H9 (cell line): ENCODE results near the gene PDE7B. TPM values are rescaled to one million over a fixed set of nuclear protein-coding genes. Genes with fewer than 3 reads are reported as not detected.

Experiments used
- DNase-seq: peaks from one replicate; pipeline ENCODE4 v3.0.0-alpha.2; 2017
- H2AFZ ChIP-seq: one replicate; pipeline ENCODE4 v1.6.1; 2013; ENCODE audit warnings: mild to moderate bottlenecking, low read length, control low read depth, moderate library complexity
- H2AK5ac ChIP-seq: 2 replicates; pipeline ENCODE4 v1.6.1; 2013; ENCODE audit warnings: low read length, control low read depth, mixed read lengths; ENCODE audit not compliant: insufficient read length
- H2BK120ac ChIP-seq: one replicate; pipeline ENCODE4 v1.6.1; 2013; ENCODE audit warnings: low read depth, mild to moderate bottlenecking, low read length, control low read depth, inconsistent platforms; ENCODE audit not compliant: poor library complexity, severe bottlenecking
- H2BK12ac ChIP-seq: 2 replicates; pipeline ENCODE4 v1.6.1; 2013; ENCODE audit warnings: low read length, control low read depth, mixed read lengths, low read depth; ENCODE audit not compliant: insufficient read length
- H2BK15ac ChIP-seq: 2 replicates; pipeline ENCODE4 v1.6.1; 2013; ENCODE audit warnings: low read depth, low read length, control low read depth
- H2BK20ac ChIP-seq: one replicate; pipeline ENCODE4 v1.6.1; 2013; ENCODE audit warnings: low read depth, mild to moderate bottlenecking, low read length, control low read depth, inconsistent platforms; ENCODE audit not compliant: poor library complexity, severe bottlenecking
- H2BK5ac ChIP-seq: 2 replicates; pipeline ENCODE4 v1.6.1; 2013; ENCODE audit warnings: low read length, control low read depth, mixed read lengths; ENCODE audit not compliant: insufficient read length
- H3K14ac ChIP-seq: 2 replicates; pipeline ENCODE4 v1.6.1; 2013; ENCODE audit warnings: low read length, control low read depth; ENCODE audit not compliant: insufficient read depth
- H3K18ac ChIP-seq: 2 replicates; pipeline ENCODE4 v1.6.1; 2013; ENCODE audit warnings: low read depth, mild to moderate bottlenecking, mixed read lengths, low read length, control low read depth; ENCODE audit not compliant: insufficient read length
- H3K23ac ChIP-seq: 2 replicates; pipeline ENCODE4 v1.6.1; 2013; ENCODE audit warnings: low read length, control low read depth, mixed read lengths, low read depth; ENCODE audit not compliant: insufficient read length
- H3K23me2 ChIP-seq: 2 replicates; pipeline ENCODE4 v1.6.1; 2013; ENCODE audit warnings: low read depth, mild to moderate bottlenecking, mixed read lengths, low read length, control low read depth; ENCODE audit not compliant: insufficient read length, poor library complexity, severe bottlenecking
- H3K27ac ChIP-seq: 2 replicates; pipeline ENCODE4 v1.5.1; 2013; ENCODE audit warnings: low read length, control low read depth, mixed read lengths, low read depth; ENCODE audit not compliant: insufficient read length
- H3K27me3 ChIP-seq: 2 replicates; pipeline ENCODE4 v1.6.1; 2013; ENCODE audit warnings: low read length, control low read depth, inconsistent platforms; ENCODE audit not compliant: insufficient read depth
- H3K4ac ChIP-seq: 2 replicates; pipeline ENCODE4 v1.6.1; 2013; ENCODE audit warnings: low read depth, mild to moderate bottlenecking, control low read depth, inconsistent platforms, low read length, moderate library complexity
- H3K4me1 ChIP-seq: 2 replicates; pipeline ENCODE4 v1.6.1; 2013; ENCODE audit warnings: low read length, control low read depth, inconsistent platforms; ENCODE audit not compliant: insufficient read depth
- H3K4me2 ChIP-seq: 2 replicates; pipeline ENCODE4 v1.6.1; 2013; ENCODE audit warnings: low read length, control low read depth, mixed read lengths; ENCODE audit not compliant: insufficient read length, insufficient read depth
- H3K56ac ChIP-seq: 2 replicates; pipeline ENCODE4 v1.6.1; 2013; ENCODE audit warnings: low read depth, mild to moderate bottlenecking, mixed read lengths, low read length, control low read depth; ENCODE audit not compliant: insufficient read length
- H3K79me1 ChIP-seq: 2 replicates; pipeline ENCODE4 v1.6.1; 2013; ENCODE audit warnings: low read depth, mild to moderate bottlenecking, moderate library complexity, low read length, control low read depth, inconsistent platforms; ENCODE audit not compliant: insufficient read depth, poor library complexity, severe bottlenecking
- H3K79me2 ChIP-seq: 2 replicates; pipeline ENCODE4 v1.6.1; 2013; ENCODE audit warnings: low read length, control low read depth, inconsistent platforms; ENCODE audit not compliant: insufficient read depth
- H3K9ac ChIP-seq: 2 replicates; pipeline ENCODE4 v1.6.1; 2013; ENCODE audit warnings: low read length, control low read depth, mixed read lengths; ENCODE audit not compliant: insufficient read length; ENCODE audit errors: extremely low read depth
- H3K9me3 ChIP-seq: one replicate; pipeline ENCODE4 v1.6.1; 2013; ENCODE audit warnings: low read depth, low read length, inconsistent platforms; ENCODE audit not compliant: control insufficient read depth
- H3T11ph ChIP-seq: one replicate; pipeline ENCODE4 v1.6.1; 2013; ENCODE audit warnings: mild to moderate bottlenecking, low read length, control low read depth, inconsistent platforms
- H4K20me1 ChIP-seq: one replicate; pipeline ENCODE4 v1.6.1; 2013; ENCODE audit not compliant: control insufficient read depth, insufficient read length, insufficient read depth
- H4K5ac ChIP-seq: 2 replicates; pipeline ENCODE4 v1.6.1; 2013; ENCODE audit warnings: low read depth, mild to moderate bottlenecking, mixed read lengths, low read length, control low read depth; ENCODE audit not compliant: insufficient read length
- H4K8ac ChIP-seq: replicated peaks from 2 replicates; pipeline ENCODE4 v1.6.1; 2013; ENCODE audit warnings: low read length, control low read depth, mixed read lengths, low read depth; ENCODE audit not compliant: insufficient read length
- H4K91ac ChIP-seq: 2 replicates; pipeline ENCODE4 v1.6.1; 2013; ENCODE audit warnings: low read depth, mild to moderate bottlenecking, moderate library complexity, mixed read lengths, low read length, control low read depth; ENCODE audit not compliant: insufficient read length
- H3K27ac Mint-ChIP-seq, 3 experiments: 2 replicates in 2 of 3; 3 replicates in 1 of 3; pipeline ENCODE4 v1.8.0; 2020 to 2021; ENCODE audit warnings: mixed read lengths in 3 of 3, mild to moderate bottlenecking in 1 of 3, moderate library complexity in 1 of 3
- H3K27me3 Mint-ChIP-seq: 2 replicates; pipeline ENCODE4 v1.8.0; 2021; ENCODE audit warnings: low read depth, mild to moderate bottlenecking, moderate library complexity, mixed read lengths
- H3K36me3 Mint-ChIP-seq, 3 experiments: 2 replicates in 2 of 3; 3 replicates in 1 of 3; pipeline ENCODE4 v1.8.0; 2020 to 2021; ENCODE audit warnings: low read depth in 3 of 3, mixed read lengths in 3 of 3; ENCODE audit not compliant: insufficient read depth in 1 of 3
- H3K4me1 Mint-ChIP-seq, 2 experiments: 2 replicates each; pipeline ENCODE4 v1.8.0; 2020; ENCODE audit warnings: mixed read lengths in 2 of 2
- H3K4me3 Mint-ChIP-seq, 2 experiments: 2 replicates in 1 of 2; 3 replicates in 1 of 2; pipeline ENCODE4 v1.8.0; 2020 to 2021; ENCODE audit warnings: mild to moderate bottlenecking in 2 of 2, mixed read lengths in 2 of 2, moderate library complexity in 1 of 2
- H3K9me3 Mint-ChIP-seq, 2 experiments: 2 replicates in 1 of 2; 3 replicates in 1 of 2; pipeline ENCODE4 v1.8.0; 2020; ENCODE audit warnings: mild to moderate bottlenecking in 2 of 2, mixed read lengths in 2 of 2, moderate library complexity in 1 of 2
- WGBS: extraction: QIAGEN DNeasy Blood & Tissue Kit; methylation state at CpG from one replicate; pipeline ENCODE4 v1.1.7; 2013; ENCODE audit warnings: missing lambda C conversion rate, low lambda C conversion rate, mixed read lengths; ENCODE audit not compliant: insufficient read length; ENCODE audit errors: extremely low coverage; 5-methylcytosine and 5-hydroxymethylcytosine counted together
- total RNA-seq: library from RNA; stranded (reverse); gene quantifications from 2 replicates; pipeline ENCODE4 v1.2.1, GENCODE V29; 2021
- TF ChIP-seq, protein P1 (sequence below): fragments of 200-600 bp; sonication (generic); conservative IDR thresholded peaks from 3 replicates; pipeline ENCODE4 v1.8.0; 2021; ENCODE audit warnings: antibody characterized with exemption, mild to moderate bottlenecking

The PDE7B gene
- total RNA-seq, 1 experiment from 2014 or later = not detected

DNA sequence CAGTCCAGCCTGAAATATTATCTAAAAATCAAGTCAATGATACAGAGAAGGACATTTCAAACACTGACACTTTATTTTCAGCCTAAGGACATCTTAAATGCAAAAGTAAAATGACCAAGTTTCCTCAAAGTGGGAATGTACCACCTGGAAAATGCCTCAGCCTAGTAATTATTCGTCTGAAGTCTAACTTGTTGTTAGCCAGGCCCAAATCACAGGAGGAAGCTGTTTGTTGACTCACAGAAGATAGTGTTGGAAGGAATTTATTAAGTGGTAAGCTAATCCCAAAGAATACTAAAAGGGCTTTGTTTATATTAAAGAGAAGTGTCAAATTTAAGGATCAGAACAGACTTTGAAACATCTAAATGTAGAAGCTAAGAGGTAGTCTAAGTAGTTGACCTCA lies 2.5 kb downstream of the PDE7B start:
- Histone ChIP-seq H4K91ac (no peak overlapping the region), H3K9me3 (no peaks in the 10 kb centered on the region), H4K20me1 (no peaks in the 10 kb centered on the region), H2BK20ac (no peak overlapping the region), H3K18ac (no peak overlapping the region), H2AFZ (no peak overlapping the region), H3K4me1 (no peaks in the 10 kb centered on the region; the same call in 1 of the 2 replicates), H4K5ac (no peak overlapping the region), H3K23ac (no peak overlapping the region), H2BK120ac (no peak overlapping the region), H3K27me3 (no peaks in the 10 kb centered on the region), H3K79me2 (no peaks in the 10 kb centered on the region), H2BK12ac (no peak overlapping the region), H2BK5ac (no peak overlapping the region), H3K9ac (no peak overlapping the region), H2BK15ac (no peak overlapping the region), H2AK5ac (no peak overlapping the region), H3K56ac (no peak overlapping the region), H3K23me2 (no peaks in the 10 kb centered on the region), H3K14ac (no peak overlapping the region), H3K4me2 (no peak overlapping the region), H3K79me1 (no peaks in the 10 kb centered on the region), H4K8ac (no peak overlapping the region), H3T11ph (no peak overlapping the region), H3K4ac (no peak overlapping the region), H3K27ac (no peak overlapping the region)
- DNase-seq = no peak
- no peak overlapping the region for H3K4me3 Mint-ChIP-seq
- no peaks in the 10 kb centered on the region for H3K9me3 Mint-ChIP-seq
- H3K36me3 Mint-ChIP-seq = no peaks in the 10 kb centered on the region
- peaks cover 16 to 17% of the 10 kb centered on the region in 2 experiments for H3K4me1 Mint-ChIP-seq
- H3K27me3 Mint-ChIP-seq = no peaks in the 10 kb centered on the region
- no peak overlapping the region for H3K27ac Mint-ChIP-seq
- TF ChIP-seq, protein P1, sequence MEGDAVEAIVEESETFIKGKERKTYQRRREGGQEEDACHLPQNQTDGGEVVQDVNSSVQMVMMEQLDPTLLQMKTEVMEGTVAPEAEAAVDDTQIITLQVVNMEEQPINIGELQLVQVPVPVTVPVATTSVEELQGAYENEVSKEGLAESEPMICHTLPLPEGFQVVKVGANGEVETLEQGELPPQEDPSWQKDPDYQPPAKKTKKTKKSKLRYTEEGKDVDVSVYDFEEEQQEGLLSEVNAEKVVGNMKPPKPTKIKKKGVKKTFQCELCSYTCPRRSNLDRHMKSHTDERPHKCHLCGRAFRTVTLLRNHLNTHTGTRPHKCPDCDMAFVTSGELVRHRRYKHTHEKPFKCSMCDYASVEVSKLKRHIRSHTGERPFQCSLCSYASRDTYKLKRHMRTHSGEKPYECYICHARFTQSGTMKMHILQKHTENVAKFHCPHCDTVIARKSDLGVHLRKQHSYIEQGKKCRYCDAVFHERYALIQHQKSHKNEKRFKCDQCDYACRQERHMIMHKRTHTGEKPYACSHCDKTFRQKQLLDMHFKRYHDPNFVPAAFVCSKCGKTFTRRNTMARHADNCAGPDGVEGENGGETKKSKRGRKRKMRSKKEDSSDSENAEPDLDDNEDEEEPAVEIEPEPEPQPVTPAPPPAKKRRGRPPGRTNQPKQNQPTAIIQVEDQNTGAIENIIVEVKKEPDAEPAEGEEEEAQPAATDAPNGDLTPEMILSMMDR = no peak
- no CpG with 5 or more reads among the region's 1 CpG for WGBS
